Heart left ventricle (tissue), 13 donors: ENCODE data around the gene CYSRT1.

Source experiments
- CTCF ChIP-seq, 12 donors: fragments of 200-600 bp; sonication (generic) in 4 of 12; IDR thresholded peaks; one replicate each; pipeline versions ENCODE4 v1.5.0 to v1.8.0; 2018 to 2022; ENCODE audit warnings: antibody characterized with exemption in 12 of 12, mild to moderate bottlenecking in 5 of 12
- POLR2A ChIP-seq, 2 donors: fragments of 450-650 bp; IDR thresholded peaks; one replicate each; pipeline ENCODE4 v1.6.1; 2017; ENCODE audit warnings: antibody characterized with exemption in 2 of 2, mild to moderate bottlenecking in 2 of 2, moderate library complexity in 2 of 2
- donor health status: ischemic (EF 13 %, LVEDD 7.1; RV severe dilation, severe dysfunction).
- donor health status: DM: no; HTN: yes; CAD: no.
- donor health status: DM: no; HTN: no; CAD: no.
- donor health status: ischemic (EF 25% LVEDD 6.9; RV normal size, moderate dysfunction).
- donor health status: ischemic (EF 25% LVEDD 5.7; RV mildly dilated, moderate dysfunction).
- donor health status: ischemic (EF 35%, LVEDD 5.7; RV mildly dilated, moderate dysfunction).
- donor health status: nonischemic (EF 11% LVEDD 7.7; RV severe dilation, severe dysfunction).
- donor health status: DM: yes; HTN: yes; CAD: no.
- donor health status: PGD.
- donor health status: ischemic (EF 29% LVEDD 5.4; RV normal size, mild dysfunction).
- donor health status: nonischemic (EF 23%, LVEDD 6.1; RV moderate dilation, normal function).

GRCh38 chr9:137269231-137269772, 44.3 kb downstream of the CYSRT1 start:
- TF ChIP-seq CTCF (IDR thresholded peaks at IDR 0.05) (no peak), POLR2A (IDR thresholded peaks at IDR 0.05) (peak in 1 of 2 donors; percentile 62)
